CD4-positive, alpha-beta T cell treated with Interleukin-12 subunit alpha and Interleukin-12 subunit beta, for 1 hour (primary cell): ENCODE results near the gene ZC3H12C.

ENCODE experiments used
- DNase-seq: peaks from one replicate; pipeline ENCODE4 v3.0.0-alpha.2; 2020

The ZC3H12C gene

DNA sequence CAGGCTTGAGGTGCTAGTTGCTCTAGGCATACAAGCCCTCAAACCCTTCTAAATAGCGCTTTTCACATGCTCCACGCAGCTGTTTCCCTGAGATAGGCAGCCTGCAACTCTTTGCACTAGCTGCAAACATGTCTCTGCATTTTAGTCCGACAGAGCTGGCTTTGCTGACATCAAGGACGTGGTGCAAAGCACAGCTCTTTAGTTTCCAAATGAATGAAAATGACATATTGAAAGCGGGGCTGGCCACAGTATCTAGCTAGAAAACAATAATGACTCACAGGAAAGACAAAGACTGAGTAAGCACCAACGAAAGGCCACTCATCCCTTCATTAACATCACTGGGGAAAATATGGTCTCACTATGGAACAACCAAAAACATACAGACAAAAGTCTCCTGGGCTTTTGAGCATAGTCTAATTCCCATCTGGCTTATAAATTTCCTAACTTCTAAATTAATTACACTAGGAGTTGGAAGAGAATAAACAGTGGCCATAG lies 15.3 kb upstream of the ZC3H12C start:
- no peak for DNase-seq

DNA sequence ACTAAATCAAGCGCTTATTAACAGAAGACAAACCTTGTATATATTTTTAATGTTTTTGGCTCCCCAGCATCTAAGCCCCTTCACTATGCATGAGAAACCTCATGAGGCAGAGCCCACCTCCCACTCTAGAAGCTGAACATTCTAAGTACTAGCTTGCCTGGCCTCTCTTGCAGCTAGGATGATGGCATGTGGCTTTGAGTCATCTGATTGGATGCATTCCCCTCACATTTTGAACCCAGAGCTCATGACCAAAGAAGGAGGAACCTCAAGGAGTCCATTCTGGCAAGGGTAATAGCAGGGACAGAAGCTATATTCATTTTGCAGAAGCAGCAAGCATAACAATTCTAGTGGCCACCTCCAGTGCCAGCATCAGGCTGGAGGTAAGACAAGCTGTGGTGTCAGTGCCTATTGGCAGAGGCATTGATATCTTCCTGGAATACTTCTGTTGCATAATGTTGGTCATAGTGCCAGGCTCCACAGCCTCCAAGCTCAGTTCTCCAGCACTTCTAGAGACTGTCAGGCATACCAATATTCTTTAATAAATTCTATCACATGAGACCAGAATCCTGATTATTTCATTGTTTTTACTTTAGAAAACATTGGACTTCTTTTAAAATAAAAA lies 14.2 kb upstream of the ZC3H12C start:
- DNase-seq: no peak

DNA sequence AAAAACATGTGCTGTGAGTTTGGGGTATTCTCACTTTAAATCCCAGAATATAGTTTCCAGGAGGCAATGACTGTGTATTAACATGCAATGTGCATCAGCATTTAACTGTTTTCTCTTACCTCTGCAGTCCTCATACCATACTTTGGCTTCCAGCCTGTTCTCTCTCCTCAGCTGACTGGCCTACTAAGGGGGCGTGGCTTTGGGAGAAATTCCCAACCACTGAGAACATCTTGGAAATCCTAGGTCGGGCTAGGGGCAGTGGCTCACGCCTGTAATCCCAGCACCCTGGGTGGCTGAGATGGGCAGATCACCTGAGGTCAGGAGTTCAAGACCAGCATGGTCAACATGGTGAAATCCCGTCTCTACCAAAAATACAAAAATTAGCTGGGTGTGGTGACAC lies 13.5 kb upstream of the ZC3H12C start:
- no peak for DNase-seq

GRCh38 chr11:110081462-110082376 lies 11.5 kb upstream of the ZC3H12C start:
- no peak for DNase-seq

DNA sequence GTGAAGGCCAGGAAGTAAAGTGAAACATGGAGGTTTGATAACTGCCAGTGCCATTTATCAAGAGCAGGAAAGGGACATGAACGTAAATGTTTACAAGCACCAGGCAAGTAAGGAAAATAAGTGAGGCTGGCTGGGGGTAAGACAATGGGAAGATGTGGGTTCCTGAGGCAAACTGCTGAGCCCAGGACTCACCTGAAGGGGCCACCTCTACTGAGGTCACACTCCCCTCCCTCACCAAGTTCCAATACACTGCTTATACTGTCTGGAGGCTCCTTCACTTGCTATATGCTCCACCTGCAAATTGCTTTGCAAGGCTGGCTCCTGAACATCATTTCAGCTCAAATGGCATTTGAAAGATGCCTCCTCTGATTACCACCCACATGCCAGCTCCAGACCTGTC lies 10.3 kb upstream of the ZC3H12C start:
- no peak for DNase-seq

DNA sequence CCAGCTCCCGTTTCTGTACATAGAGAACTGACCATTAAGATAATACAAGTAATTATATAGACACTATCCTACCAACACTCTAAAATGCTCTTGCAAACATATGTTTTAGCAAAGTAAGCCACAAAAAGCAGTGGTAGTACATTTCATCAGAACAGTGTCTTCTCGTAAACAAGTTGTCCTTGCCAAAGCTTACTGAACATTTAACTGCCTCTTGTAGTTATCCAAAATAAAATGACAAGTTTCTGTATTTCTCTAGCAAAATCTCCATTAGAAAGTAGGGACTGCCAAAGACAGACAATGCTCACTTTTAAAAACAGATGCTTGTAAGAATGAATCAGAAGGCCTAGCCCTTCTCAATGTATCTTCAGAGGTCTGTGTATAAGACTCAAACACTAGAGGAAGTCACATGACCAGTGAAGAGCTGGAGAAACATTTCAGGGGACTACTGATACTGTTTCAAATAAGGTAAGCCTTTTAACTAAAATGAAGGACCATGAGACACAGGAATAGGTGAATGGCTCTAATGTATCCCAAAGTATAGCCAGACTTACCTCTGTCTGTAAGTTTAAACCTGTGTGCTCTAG lies 7.8 kb upstream of the ZC3H12C start:
- DNase-seq: no peak

GRCh38 chr11:110086892-110087309 lies 6.3 kb upstream of the ZC3H12C start:
- no peak for DNase-seq

GRCh38 chr11:110087812-110088534 lies 5.2 kb upstream of the ZC3H12C start:
- DNase-seq: no peak

GRCh38 chr11:110088535-110089344 lies 4.5 kb upstream of the ZC3H12C start:
- DNase-seq: no peak

- no peak for DNase-seq
These were observed 3.4 kb upstream of the ZC3H12C start for GRCh38 chr11:110089617-110090282.

GRCh38 chr11:110090466-110091026 lies 2.6 kb upstream of the ZC3H12C start:
- no peak for DNase-seq

GRCh38 chr11:110092111-110092514 lies 1.1 kb upstream of the ZC3H12C start:
- DNase-seq: no peak

DNA sequence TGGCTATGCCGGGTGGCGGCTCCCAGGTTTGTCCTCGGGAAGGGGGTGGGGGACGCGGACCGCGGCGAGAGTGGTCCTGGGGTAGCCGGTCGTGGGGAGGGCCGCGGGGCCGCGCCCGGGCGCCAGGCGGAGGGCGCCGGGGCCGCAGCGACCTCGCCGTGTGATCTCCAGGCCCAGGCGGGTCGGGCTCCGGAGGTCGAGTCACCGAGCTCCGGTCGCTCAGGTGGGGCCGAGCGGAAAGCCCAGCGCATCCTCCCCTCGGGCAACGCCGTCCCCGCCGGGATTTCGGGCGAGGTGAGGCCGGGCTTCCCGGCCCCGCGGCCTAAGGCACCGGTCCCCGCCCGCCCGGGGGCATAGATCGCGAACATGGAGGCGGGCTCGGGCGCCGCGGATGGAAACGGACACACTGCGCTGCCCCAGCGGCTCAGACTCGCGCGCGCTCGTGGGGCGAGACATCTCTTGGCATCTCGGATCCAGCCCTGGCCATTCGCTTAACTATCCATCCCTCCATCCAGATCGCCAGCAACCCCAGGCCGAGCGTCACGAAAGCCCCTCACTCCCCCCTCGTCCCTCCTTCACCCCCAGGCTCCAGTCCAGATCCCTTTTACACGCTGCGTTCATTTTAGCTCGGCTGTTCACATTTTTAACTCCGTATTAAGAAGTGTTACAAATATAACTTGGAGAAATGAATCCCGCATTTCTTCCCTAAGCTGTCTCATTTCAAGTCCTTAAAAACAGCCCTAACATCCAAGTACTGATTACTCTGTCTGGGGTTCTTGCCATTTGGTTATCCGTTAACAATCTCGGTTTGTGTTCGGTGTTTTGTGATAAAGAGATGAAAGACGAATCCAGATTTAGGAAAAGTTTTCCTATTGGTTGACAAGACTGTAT lies 460 bp downstream of the ZC3H12C start:
- DNase-seq: no peak

- no peak for DNase-seq
These were observed 1.4 kb downstream of the ZC3H12C start for GRCh38 chr11:110094298-110095285.

- DNase-seq: no peak
These were observed 2.4 kb downstream of the ZC3H12C start for GRCh38 chr11:110095554-110095953.

DNA sequence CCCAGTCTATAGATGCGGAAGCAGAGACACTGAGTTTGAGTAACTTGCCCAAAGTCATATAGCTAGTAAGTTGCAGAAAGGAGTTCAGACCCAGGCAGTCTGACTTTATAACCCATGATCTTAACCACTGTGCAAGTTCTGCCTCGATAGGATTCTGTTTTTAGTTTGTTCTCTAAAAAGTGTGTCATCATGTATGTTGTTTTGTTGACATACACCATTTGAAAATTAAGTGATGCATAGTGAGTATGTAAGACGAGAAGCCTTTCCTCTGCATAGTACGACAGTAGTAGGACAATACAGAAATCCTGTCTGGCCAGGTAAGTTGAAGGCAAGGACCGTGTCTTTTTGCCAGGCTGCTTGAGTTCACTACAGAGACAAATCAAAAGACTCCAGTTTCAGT lies 3.3 kb downstream of the ZC3H12C start:
- DNase-seq: no peak

DNA sequence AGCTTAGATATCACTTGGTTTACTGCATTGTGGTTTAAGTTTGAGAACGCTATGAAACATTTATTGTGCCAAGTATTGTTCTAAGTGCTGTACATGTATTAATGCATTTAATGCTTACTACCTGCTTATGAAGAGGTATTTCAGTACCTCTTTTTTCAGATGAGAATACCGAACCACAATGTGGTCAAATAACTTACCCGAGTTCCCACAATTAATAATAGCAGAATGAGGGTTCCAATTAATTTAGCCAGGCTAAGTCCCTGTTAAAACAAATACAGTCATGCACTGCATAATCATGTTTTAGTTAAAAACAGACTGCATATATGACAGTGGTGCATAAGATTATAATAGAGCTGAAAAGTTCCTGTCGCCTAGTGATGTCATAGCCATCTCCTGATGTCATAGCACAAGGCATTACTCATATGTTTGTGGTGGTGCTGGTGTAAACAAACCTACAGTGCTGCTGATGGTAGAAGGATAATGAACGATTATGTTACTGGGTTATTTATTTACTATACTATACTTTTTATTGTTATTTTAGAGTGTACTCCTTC lies 4.3 kb downstream of the ZC3H12C start:
- peak; percentile 12 for DNase-seq

- DNase-seq: no peak
These were observed 5.5 kb downstream of the ZC3H12C start for GRCh38 chr11:110098645-110099044.
